RWPE1 (cell line): Measurements from ENCODE around the gene TAF1C.

Experiments used
- CTCF ChIA-PET: fragments of 350-600 bp; sonication (Branson Sonifier 250); formaldehyde crosslinking; extraction: SDS; loops from one replicate; lab custom pipeline; 2021; lab: Yijun Ruan, JAX
- POLR2A ChIA-PET: fragments of 400-600 bp; formaldehyde crosslinking; extraction: SDS; loops from one replicate; lab custom pipeline; 2020; ENCODE audit warnings: antibody characterized with exemption; ENCODE audit not compliant: low non-redundant PET; lab: Yijun Ruan, JAX
- DNase-seq: peaks from one replicate; pipeline ENCODE4 v3.0.0; 2012; ENCODE audit warnings: low spot score
- H3K27ac ChIP-seq: fragments of 450-650 bp; 2 replicates; pipeline ENCODE4 v1.5.1; 2017
- CTCF ChIP-seq: fragments of 450-650 bp; conservative IDR thresholded peaks from 2 replicates; pipeline ENCODE4 v1.5.1; 2017; ENCODE audit warnings: low read depth, mild to moderate bottlenecking

The TAF1C gene

GRCh38 chr16:84193480-84193879, 6.6 kb upstream of the TAF1C start:
- POLR2A ChIA-PET: no interaction called here
- CTCF ChIA-PET: no interaction called here
- DNase-seq: no peak
- no peak for TF ChIP-seq CTCF
- H3K27ac ChIP-seq: no peak overlapping the region

GRCh38 chr16:84191466-84191865, 4.6 kb upstream of the TAF1C start:
- no peak for TF ChIP-seq CTCF
- H3K27ac ChIP-seq: no peak overlapping the region
- ChIA-PET CTCF (interaction anchor here (0.5 kb wide), 1 partner anchor 108 kb away, joined by 3 read pairs; no protein-coding TSS in a partner anchor), POLR2A (no interaction called here)
- DNase-seq: no peak

- CTCF ChIA-PET: no interaction called here
- peak; percentile 35 for DNase-seq
- POLR2A ChIA-PET: no interaction called here
- no peak within 1 kb of the TSS for H3K27ac ChIP-seq
- no peak for TF ChIP-seq CTCF
Observed at GRCh38 chr16:84190731-84191388, 4.0 kb upstream of the TAF1C start, which contains the start of gene ADAD2. Gene ADAD2 (plus strand): TSS chr16:84191157. CDS start chr16:84191231, 74 bp downstream.

- DNase-seq: no peak
- ChIA-PET POLR2A (no interaction called here), CTCF (interaction anchor here (0.6 to 1.5 kb wide), 3 partner anchors 9 to 432 kb away, joined by 3 to 6 read pairs (median 5); no protein-coding TSS in a partner anchor)
- no peak overlapping the region; the same call in 1 of the 2 replicates for H3K27ac ChIP-seq
- no peak for TF ChIP-seq CTCF
Observed at GRCh38 chr16:84184775-84185174, 2.1 kb downstream of the TAF1C start.

- DNase-seq: no peak
- ChIA-PET POLR2A (no interaction called here), CTCF (interaction anchor here (0.6 to 1.5 kb wide), 6 partner anchors 15 to 433 kb away, joined by 3 to 6 read pairs (median 6); partner anchors contain the start of gene MBTPS1)
- H3K27ac ChIP-seq: no peak overlapping the region
- no peak for TF ChIP-seq CTCF
Observed at GRCh38 chr16:84183911-84184591, 2.8 kb downstream of the TAF1C start.

- ChIA-PET POLR2A (no interaction called here), CTCF (interaction anchor here (1.5 kb wide), 2 partner anchors 14 to 433 kb away, joined by 3 to 6 read pairs; no protein-coding TSS in a partner anchor)
- no peak overlapping the region for H3K27ac ChIP-seq
- no peak for TF ChIP-seq CTCF
- DNase-seq: no peak
Observed at GRCh38 chr16:84183572-84183875, 3.3 kb downstream of the TAF1C start.
